Stimulated activated CD4-positive, alpha-beta T cell treated with anti-CD3 and anti-CD28 coated beads, Interleukin-1b, Interleukin-23, amount 100 ng/mL, for 48 hours (primary cell): Measurements from ENCODE around the gene CD101.

Source experiments
- DNase-seq: peaks from one replicate; pipeline ENCODE4 v3.0.0-alpha.2; 2020

The CD101 gene

DNA sequence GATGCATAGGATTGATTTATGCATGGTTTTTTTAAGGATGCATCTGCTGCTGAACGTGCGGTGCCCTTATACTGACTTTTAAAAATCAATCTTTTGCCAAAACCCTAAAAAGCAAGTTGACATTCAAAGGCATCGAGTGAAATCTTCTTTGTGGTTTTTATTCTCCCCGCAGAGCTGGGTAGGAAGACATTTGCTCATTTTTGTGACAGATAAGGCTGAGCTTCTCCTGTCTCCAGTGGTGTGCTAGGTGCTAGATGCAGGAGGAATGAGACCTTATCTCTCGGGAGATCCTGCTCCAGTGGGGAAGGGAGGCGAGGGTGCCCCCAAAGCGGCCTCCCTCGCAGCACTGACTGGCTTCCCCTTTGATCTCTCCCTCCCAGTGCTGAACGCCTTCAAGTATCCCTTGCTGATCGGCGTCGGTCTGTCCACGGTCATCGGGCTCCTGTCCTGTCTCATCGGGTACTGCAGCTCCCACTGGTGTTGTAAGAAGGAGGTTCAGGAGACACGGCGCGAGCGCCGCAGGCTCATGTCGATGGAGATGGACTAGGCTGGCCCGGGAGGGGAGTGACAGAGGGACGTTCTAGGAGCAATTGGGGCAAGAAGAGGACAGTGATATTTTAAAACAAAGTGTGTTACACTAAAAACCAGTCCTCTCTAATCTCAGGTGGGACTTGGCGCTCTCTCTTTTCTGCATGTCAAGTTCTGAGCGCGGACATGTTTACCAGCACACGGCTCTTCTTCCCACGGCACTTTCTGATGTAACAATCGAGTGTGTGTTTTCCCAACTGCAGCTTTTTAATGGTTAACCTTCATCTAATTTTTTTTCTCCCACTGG, 14.9 kb upstream of the CD101 start:
- peak; percentile 25 for DNase-seq

GRCh38 chr1:116987256-116987555, 14.4 kb upstream of the CD101 start:
- DNase-seq, result peak; percentile 75

DNA sequence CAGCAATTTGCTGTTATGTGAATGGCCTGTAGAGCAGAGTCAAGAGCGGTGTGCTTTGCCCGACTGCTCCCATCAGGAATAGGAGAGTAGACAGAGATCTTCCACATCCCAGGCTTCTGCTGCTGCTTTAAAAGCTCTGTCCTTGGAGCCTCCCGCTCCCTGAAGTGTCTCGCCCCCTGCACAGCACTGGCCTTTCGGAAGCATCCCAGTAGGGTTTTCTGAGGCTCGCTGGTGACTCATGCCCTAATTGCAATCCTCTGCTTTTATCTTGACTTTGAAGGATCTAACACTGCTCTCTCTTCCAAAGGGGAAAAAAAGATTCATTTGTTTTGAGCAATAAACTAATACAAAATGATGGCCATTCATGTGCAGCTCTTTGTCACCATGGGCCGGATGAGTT, 13.3 kb upstream of the CD101 start:
- DNase-seq, result no peak

DNA sequence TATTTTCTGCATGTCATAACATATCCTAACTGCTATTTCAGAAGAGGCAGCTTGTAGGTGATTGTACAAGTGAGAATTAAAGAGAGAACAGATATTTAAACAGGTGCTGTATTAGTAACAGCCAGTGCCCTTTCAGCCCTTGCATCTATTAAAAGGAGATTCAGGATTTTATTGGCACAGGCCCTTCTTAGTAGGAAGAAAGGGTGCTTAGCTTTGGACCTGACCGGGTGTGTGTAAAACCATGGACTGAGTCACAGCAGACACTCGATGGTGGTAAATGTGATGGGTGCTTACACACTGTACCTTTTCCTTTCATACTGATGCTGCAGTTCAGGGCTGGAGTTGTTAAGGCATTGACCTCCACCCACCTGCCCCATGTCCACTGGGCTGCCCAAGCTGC, 12.7 kb upstream of the CD101 start:
- no peak for DNase-seq

GRCh38 chr1:116989835-116990234, 11.7 kb upstream of the CD101 start:
- DNase-seq, result no peak

DNA sequence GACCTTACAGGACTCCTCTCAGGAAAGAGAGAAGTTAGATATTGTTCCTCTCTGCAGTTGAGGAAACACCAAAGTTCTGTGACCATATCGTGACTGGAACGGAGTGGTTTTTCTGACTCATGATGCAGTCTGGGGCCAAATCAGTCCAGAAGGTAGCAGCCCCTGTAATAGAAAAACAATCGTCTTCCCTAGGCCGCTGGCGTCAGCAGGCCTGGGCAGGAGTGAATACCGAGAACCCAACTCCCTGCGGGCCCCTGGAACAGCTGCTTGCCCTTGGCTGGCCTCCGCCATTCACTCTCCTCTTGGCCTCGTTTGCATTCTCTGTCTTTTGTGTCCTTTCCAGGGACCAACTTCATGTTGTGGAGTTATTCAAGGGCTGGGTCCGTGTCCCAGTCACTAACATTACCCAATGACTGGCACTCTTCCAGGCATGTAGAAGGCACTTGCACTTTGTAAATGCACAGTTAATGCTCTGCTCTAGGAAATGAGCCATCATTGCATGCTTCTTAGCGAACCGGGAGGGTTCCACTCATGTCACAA, 10.9 kb upstream of the CD101 start:
- DNase-seq, result no peak

- no peak for DNase-seq
These were observed 10.3 kb upstream of the CD101 start for GRCh38 chr1:116991171-116991845.

DNA sequence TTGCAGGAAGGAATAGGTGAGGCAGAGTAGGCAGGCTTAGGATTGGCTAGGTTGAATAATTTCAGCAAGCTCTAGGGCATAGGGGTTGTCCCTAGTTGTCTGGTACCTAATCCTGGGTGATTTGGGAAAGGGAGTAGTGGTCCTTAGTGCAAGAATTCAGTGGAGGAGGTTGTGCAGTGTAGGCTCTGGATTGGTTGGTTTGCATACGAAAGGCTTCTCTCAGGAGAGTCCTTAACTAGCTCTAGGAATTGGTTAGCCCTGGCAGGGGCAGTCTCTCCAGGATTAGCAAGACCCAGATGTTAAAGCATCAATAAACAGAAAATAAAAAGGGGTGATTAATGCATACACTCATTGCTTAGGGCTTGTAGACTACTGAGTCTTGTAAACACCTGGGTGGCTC, 9.6 kb upstream of the CD101 start:
- DNase-seq, result no peak

DNA sequence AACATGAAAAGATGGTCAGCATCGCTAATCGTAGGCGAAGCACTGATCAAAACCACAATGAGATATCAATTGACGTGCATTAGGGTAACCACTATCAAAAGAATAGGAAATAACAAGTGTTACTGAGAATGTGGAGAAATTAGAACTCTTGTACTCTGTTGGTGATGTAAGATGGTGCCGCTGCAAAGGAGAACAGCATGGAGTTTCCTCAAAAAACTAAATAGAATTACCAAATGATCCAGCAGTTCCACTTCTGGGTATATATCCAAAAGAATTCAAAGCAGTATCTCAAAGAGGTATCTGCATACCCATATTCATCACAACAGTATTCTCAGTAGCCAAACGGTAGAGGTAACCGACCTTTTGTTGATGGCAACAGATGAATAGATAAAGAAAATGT, 8.3 kb upstream of the CD101 start:
- no peak for DNase-seq

GRCh38 chr1:116994411-116994810, 7.1 kb upstream of the CD101 start:
- DNase-seq, result no peak

DNA sequence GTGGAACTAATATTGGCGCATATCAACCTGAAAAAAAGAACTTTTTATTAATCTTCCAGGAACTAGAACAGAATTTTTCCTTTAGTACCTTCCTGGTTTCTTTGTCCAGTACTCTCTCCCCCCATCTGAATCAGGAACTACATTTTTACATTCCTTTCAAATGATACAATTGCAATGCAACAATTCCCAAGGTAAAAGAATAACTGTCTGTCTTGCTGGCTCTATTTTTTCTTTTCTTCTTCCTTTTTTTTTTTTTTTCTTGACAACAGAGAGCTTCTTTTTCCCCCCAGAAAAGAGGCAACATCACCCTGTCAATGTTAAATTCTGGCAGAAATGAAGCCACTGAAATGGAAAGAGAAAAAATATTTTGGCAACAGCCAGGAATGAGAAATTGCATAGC, 4.5 kb upstream of the CD101 start:
- DNase-seq, result no peak

GRCh38 chr1:116997636-116998035, 3.9 kb upstream of the CD101 start:
- no peak for DNase-seq

DNA sequence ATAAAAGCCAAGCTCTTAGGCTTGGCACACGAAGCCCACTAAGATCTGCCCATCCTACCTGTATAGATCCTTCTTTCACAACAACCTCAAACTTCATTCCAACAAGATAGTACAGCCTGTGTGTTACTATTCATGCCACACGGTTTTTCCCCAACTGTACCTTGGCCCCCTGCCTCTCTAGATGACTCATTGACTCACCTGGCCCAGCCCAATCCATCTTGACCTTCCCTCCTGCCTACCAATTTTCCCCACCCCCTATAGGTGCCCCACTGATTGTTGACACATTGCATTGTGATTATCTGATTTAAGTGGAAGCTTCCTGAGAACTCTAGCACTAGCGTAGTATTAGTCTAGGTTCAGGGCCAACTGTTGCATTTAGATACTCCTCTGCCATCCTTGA, 2.0 kb upstream of the CD101 start:
- no peak for DNase-seq

GRCh38 chr1:117000142-117000541, 1.4 kb upstream of the CD101 start:
- no peak for DNase-seq

DNA sequence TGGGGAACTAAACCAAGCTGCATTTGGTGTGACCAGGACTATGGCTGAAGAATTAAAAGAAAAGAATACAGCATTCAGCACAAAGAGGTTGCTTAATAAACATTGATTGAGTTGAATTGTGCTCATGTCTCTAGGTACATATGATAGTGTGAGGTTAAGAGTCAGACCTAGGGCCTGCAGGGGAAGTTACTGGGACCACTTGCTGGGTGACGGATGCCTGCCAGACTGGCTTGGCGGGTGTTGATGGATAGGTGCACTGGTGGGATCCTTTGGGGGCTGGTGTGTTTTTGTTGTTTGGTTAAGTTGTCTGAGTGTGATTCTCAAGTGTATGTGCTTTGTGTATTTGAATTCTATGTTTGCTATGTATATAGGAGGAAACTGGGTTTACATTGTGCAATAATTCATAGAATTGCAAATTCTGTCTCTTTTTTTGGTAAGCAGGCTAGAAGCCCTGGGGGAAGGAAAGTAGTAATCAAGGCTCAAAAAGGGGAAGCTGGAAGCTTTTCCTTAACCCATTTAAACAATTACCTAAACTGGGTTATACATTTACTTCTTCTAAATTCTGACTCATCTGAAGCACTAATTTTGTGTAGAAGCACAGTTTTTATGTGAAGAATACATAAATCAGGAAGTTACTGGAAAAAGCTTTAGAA, 1.8 kb downstream of the CD101 start:
- DNase-seq, result no peak

- DNase-seq, result no peak
These were observed 6.1 kb downstream of the CD101 start for GRCh38 chr1:117007719-117008013.

DNA sequence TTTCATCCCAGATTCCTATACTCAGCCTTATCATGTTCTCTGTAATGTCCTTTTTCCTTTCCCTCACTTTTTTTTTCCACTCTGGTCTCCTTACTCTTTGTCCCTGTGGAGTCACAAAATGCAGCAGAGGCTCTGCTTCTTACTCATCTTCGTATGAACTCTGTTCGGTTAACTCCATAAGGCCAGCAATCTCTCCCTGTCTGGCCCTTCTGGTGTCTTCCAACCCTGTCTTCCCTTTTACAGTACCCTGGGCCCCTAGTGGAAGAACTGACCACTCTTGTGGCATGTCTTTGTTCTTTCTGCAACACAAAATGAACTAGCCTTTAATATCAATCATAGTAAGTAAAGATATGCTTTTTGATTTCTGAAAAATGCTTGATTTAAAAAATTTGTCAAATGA, 7.1 kb downstream of the CD101 start:
- DNase-seq, result no peak

- no peak for DNase-seq
These were observed 7.6 kb downstream of the CD101 start for GRCh38 chr1:117009132-117009531.

DNA sequence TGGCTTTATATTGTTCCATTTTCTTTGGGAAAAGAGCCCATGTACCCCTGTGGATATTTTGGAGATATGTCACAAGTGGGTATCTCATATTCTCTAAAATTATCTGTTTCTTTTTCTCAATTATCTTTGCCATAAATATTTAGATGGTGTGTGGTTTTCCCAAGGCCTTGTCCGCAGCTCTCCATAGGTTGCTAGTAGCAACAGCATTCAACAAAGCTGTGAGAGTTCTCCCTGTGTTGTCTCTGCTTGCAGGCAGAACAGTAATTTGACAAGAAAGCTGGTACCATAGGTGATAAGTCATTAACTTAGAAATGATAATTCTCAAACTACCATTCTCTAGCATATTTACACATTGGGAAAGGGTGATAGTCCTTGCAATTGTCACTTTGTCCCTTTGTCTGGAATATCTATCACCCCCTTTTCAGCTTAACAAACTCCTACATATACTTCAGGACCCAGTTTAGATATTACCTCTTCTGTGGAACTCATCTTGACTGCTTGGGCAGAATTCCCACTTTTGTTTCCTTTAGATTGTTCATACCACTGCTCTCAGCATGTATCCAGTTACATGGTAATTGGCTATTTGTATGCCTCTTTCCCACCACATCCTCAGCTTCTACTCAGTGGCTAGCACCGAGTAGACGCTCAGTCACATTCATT, 8.9 kb downstream of the CD101 start:
- DNase-seq, result no peak

- no peak for DNase-seq
These were observed 9.8 kb downstream of the CD101 start for GRCh38 chr1:117011334-117011733.

DNA sequence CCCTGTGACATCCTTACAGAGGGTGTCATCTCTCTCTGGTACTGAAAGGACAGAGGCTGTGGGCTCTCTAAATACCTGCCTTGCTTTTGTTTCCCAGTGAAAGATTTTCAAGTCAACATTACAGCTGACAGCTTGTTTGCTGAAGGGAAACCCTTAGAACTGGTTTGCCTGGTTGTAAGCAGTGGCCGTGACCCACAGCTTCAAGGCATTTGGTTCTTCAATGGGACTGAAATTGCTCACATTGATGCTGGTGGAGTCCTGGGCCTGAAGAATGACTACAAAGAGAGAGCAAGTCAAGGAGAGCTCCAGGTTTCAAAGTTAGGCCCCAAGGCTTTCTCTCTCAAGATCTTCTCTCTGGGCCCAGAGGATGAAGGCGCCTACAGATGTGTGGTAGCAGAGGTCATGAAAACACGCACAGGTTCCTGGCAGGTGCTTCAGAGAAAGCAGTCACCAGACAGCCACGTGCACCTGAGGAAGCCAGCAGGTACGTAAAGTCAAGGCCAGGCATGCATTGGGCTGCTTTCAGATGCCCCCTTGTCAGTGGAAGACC, 11.8 kb downstream of the CD101 start:
- DNase-seq, result no peak

DNA sequence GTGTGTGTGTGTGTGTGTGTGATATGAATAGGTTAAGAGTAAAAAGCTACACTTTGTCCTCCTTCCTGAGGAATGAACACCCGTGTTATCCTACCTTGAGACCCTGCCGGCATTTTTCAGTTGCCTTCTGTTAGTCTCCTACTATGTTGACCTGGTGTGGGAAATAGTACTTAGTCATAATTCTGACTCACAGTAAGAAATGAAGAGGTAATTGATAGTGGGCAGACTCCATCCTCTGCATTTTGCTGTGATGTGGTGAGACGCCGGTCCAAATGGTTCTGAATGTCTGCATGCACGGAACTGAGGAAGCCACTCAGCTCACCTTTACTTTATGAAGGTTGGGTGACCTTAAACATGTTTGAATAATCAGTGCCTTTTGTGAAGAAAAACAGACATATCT, 12.6 kb downstream of the CD101 start:
- DNase-seq, result no peak

GRCh38 chr1:117015724-117016123, 14.2 kb downstream of the CD101 start:
- DNase-seq, result no peak
